WTC11 (cell line): Measurements from ENCODE around the gene NFIX.

Source experiments
- ARID4B ChIP-seq: sonication (generic); formaldehyde crosslinking; IDR thresholded peaks from 2 replicates; pipeline ENCODE4 v1.8.0; 2023; ENCODE audit warnings: missing genetic modification reagents, mild to moderate bottlenecking, borderline replicate concordance
- CTCF ChIP-seq: fragments of 200-600 bp; IDR thresholded peaks from 2 replicates; pipeline ENCODE4 v1.8.0; 2022; ENCODE audit warnings: antibody characterized with exemption
- ELF4 ChIP-seq: sonication (generic); formaldehyde crosslinking; IDR thresholded peaks from 2 replicates; pipeline ENCODE4 v1.8.1; 2022; ENCODE audit warnings: low read depth, mild to moderate bottlenecking, moderate library complexity, missing genetic modification reagents
- FOXJ3 ChIP-seq: sonication (generic); formaldehyde crosslinking; IDR thresholded peaks from 2 replicates; pipeline ENCODE4 v1.9.0; 2021; ENCODE audit warnings: missing genetic modification reagents, mild to moderate bottlenecking, borderline replicate concordance
- NR1H2 ChIP-seq: sonication (generic); formaldehyde crosslinking; IDR thresholded peaks from 2 replicates; pipeline ENCODE4 v1.9.0; 2021; ENCODE audit warnings: mild to moderate bottlenecking, moderate library complexity, missing genetic modification reagents
- TP53 ChIP-seq: sonication (generic); formaldehyde crosslinking; IDR thresholded peaks from 2 replicates; pipeline ENCODE4 v1.8.1; 2023; ENCODE audit warnings: mild to moderate bottlenecking, missing genetic modification reagents
- ZNF121 ChIP-seq: sonication (generic); formaldehyde crosslinking; IDR thresholded peaks from 2 replicates; pipeline ENCODE4 v1.8.0; 2023; ENCODE audit warnings: missing genetic modification reagents
- TF ChIP-seq, protein P1 (sequence below): sonication (generic); formaldehyde crosslinking; IDR thresholded peaks from 2 replicates; pipeline ENCODE4 v1.8.0; 2022; ENCODE audit warnings: mild to moderate bottlenecking, missing genetic modification reagents
- TF ChIP-seq, protein P2 (sequence below): sonication (generic); formaldehyde crosslinking; IDR thresholded peaks from 2 replicates; pipeline ENCODE4 v1.8.0; 2022; ENCODE audit warnings: mild to moderate bottlenecking, missing genetic modification reagents
- TF ChIP-seq, protein P3 (sequence below): sonication (generic); formaldehyde crosslinking; IDR thresholded peaks from 2 replicates; pipeline ENCODE4 v1.8.1; 2023; ENCODE audit warnings: mild to moderate bottlenecking, missing genetic modification reagents
- TF ChIP-seq, protein P4 (sequence below): sonication (generic); formaldehyde crosslinking; IDR thresholded peaks from 2 replicates; pipeline ENCODE4 v1.8.0; 2023; ENCODE audit warnings: missing genetic modification reagents

DNA sequence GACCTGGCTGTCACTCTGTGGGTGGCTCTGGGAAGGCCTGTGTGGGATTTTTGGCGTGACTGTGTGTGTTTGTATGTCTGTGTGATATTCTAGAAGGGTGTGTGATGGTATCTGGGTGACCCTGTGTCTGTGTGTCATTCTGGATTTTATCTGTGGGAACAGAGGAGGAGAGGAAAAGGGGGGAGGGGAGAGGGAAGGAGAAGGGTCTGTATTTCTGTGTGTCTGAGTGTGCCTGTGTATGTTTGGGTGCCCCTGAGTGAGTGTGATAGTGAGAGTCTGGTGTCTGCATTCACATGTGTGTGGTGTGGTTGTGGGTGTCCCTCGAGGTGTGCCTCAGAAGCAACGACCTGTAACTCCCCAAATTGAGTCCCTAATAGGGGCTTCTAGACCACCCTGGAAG is 8.1 kb upstream of the NFIX start:
- TF ChIP-seq, protein P1, sequence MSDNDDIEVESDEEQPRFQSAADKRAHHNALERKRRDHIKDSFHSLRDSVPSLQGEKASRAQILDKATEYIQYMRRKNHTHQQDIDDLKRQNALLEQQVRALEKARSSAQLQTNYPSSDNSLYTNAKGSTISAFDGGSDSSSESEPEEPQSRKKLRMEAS (CRISPR knock-in tag), result no peak
- TF ChIP-seq CTCF (no peak), ELF4 (CRISPR knock-in tag) (no peak), ZNF121 (CRISPR knock-in tag) (no peak), TP53 (CRISPR knock-in tag) (no peak), NR1H2 (CRISPR knock-in tag) (no peak), ARID4B (CRISPR knock-in tag) (no peak), FOXJ3 (CRISPR knock-in tag) (no peak)
- TF ChIP-seq, protein P2, sequence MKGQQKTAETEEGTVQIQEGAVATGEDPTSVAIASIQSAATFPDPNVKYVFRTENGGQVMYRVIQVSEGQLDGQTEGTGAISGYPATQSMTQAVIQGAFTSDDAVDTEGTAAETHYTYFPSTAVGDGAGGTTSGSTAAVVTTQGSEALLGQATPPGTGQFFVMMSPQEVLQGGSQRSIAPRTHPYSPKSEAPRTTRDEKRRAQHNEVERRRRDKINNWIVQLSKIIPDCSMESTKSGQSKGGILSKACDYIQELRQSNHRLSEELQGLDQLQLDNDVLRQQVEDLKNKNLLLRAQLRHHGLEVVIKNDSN, result no peak
- TF ChIP-seq, protein P3, sequence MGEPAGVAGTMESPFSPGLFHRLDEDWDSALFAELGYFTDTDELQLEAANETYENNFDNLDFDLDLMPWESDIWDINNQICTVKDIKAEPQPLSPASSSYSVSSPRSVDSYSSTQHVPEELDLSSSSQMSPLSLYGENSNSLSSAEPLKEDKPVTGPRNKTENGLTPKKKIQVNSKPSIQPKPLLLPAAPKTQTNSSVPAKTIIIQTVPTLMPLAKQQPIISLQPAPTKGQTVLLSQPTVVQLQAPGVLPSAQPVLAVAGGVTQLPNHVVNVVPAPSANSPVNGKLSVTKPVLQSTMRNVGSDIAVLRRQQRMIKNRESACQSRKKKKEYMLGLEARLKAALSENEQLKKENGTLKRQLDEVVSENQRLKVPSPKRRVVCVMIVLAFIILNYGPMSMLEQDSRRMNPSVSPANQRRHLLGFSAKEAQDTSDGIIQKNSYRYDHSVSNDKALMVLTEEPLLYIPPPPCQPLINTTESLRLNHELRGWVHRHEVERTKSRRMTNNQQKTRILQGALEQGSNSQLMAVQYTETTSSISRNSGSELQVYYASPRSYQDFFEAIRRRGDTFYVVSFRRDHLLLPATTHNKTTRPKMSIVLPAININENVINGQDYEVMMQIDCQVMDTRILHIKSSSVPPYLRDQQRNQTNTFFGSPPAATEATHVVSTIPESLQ, result no peak
- TF ChIP-seq, protein P4, sequence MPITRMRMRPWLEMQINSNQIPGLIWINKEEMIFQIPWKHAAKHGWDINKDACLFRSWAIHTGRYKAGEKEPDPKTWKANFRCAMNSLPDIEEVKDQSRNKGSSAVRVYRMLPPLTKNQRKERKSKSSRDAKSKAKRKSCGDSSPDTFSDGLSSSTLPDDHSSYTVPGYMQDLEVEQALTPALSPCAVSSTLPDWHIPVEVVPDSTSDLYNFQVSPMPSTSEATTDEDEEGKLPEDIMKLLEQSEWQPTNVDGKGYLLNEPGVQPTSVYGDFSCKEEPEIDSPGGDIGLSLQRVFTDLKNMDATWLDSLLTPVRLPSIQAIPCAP (CRISPR knock-in tag), result no peak
